HCT116 (cell line): ENCODE results near the gene WDPCP. TPM values are rescaled to one million over a fixed set of nuclear protein-coding genes. Genes with fewer than 3 reads are reported as not detected.

Source experiments
- ATAC-seq: fragments of 200-7000 bp; cut with Tn5 transposase; 2 replicates; pipeline ENCODE4 v1.9.1; 2020; ENCODE audit warnings: mild to moderate bottlenecking, moderate library complexity
- BruUV-seq: library from RNA; stranded (reverse); fragments of 400-500 nt; replicated peaks from 2 replicates; lab custom pipeline; 2021; lab: Mats Ljungman, UMichigan
- CTCF ChIA-PET: fragments of 300-600 bp; sonication (Branson Sonifier 250); formaldehyde crosslinking; loops from one replicate; lab custom pipeline; 2021; ENCODE audit warnings: antibody characterized with exemption; lab: Charles Lee
- POLR2A ChIA-PET: fragments of 300-600, 350-600 bp; sonication (Branson Sonifier 250); formaldehyde crosslinking; loops from one replicate; lab custom pipeline; 2021; ENCODE audit warnings: antibody characterized with exemption; lab: Charles Lee
- RAD21 ChIA-PET, 2 experiments: fragments of 300-600 bp; sonication (Branson Sonifier 250); formaldehyde crosslinking; loops; one replicate each; lab custom pipeline; 2023; ENCODE audit warnings: low total read pairs in 2 of 2; ENCODE audit not compliant: uncharacterized antibody in 2 of 2, unreplicated experiment in 2 of 2, low non-redundant PET in 1 of 2; lab: Charles Lee
- DNase-seq: peaks from one replicate; pipeline ENCODE4 v3.0.0-alpha.2; 2010; ENCODE audit warnings: low read depth, low spot score
- H2AFZ ChIP-seq: fragments of 200-600 bp; shearing (Covaris generic), sonication (generic); 2 replicates; pipeline ENCODE4 v1.6.1; 2017; ENCODE audit warnings: low read depth, mixed run types, mixed read lengths, antibody characterized with exemption, low read length; ENCODE audit not compliant: poor library complexity, severe bottlenecking
- H3K27ac ChIP-seq: 2 replicates; pipeline ENCODE4 v1.5.1; 2012; ENCODE audit warnings: low read depth, low read length
- H3K27me3 ChIP-seq: fragments of 200-600 bp; sonication (generic); 2 replicates; pipeline ENCODE4 v1.6.1; 2016; ENCODE audit warnings: mixed run types, low read length, mixed read lengths; ENCODE audit not compliant: insufficient read depth
- H3K36me3 ChIP-seq, 2 experiments: fragments of 200-500 bp in 1 of 2; fragments of 200-600 bp in 1 of 2; sonication (Bioruptor generic) in 1 of 2; sonication (generic) in 1 of 2; 2 replicates each; pipeline versions ENCODE4 v1.5.1 to v1.6.1; 2014 to 2016; ENCODE audit warnings: low read length in 2 of 2, inconsistent platforms in 1 of 2, mixed read lengths in 1 of 2, mixed run types in 1 of 2; ENCODE audit not compliant: insufficient read depth in 2 of 2, control insufficient read depth in 1 of 2
- H3K4me1 ChIP-seq, 2 experiments: fragments of 200-600 bp in 1 of 2; sonication (generic) in 1 of 2; 2 replicates each; pipeline versions ENCODE4 v1.5.1 to v1.6.1; 2012 to 2017; ENCODE audit warnings: low read length in 2 of 2, inconsistent platforms in 1 of 2, mild to moderate bottlenecking in 1 of 2, mixed read lengths in 1 of 2, mixed run types in 1 of 2, moderate library complexity in 1 of 2; ENCODE audit not compliant: insufficient read depth in 2 of 2, control insufficient read depth in 1 of 2
- H3K4me2 ChIP-seq: fragments of 200-600 bp; sonication (generic); 2 replicates; pipeline ENCODE4 v1.6.1; 2017; ENCODE audit warnings: mixed run types, low read length, mixed read lengths
- H3K4me3 ChIP-seq, 2 experiments: fragments of 200-600 bp in 1 of 2; sonication (generic) in 1 of 2; replicated peaks in 1 of 2; 2 replicates each; pipeline ENCODE4 v1.5.1; 2011 to 2016; ENCODE audit warnings: low read length in 2 of 2, control low read depth in 1 of 2, low read depth in 1 of 2, mild to moderate bottlenecking in 1 of 2, mixed read lengths in 1 of 2, mixed run types in 1 of 2
- H3K79me2 ChIP-seq: fragments of 200-600 bp; sonication (generic); 2 replicates; pipeline ENCODE4 v1.6.1; 2017; ENCODE audit warnings: mild to moderate bottlenecking, mixed run types, low read length, moderate library complexity, mixed read lengths; ENCODE audit not compliant: insufficient read depth
- H3K9ac ChIP-seq: fragments of 200-600 bp; sonication (generic); 2 replicates; pipeline ENCODE4 v1.6.1; 2016; ENCODE audit warnings: low read length, mixed read lengths
- H3K9me2 ChIP-seq: fragments of 200-600 bp; sonication (generic), shearing (Covaris generic); 2 replicates; pipeline ENCODE4 v1.6.1; 2017; ENCODE audit warnings: mixed run types, mild to moderate bottlenecking, moderate library complexity; ENCODE audit not compliant: insufficient read depth
- H3K9me3 ChIP-seq, 2 experiments: fragments of 200-500 bp in 1 of 2; fragments of 200-600 bp in 1 of 2; sonication (Bioruptor generic) in 1 of 2; sonication (generic) in 1 of 2; 2 replicates each; pipeline ENCODE4 v1.6.1; 2014 to 2017; ENCODE audit warnings: low read length in 2 of 2, mixed read lengths in 2 of 2, inconsistent platforms in 1 of 2, low read depth in 1 of 2, mild to moderate bottlenecking in 1 of 2, mixed run types in 1 of 2, moderate library complexity in 1 of 2; ENCODE audit not compliant: control insufficient read depth in 1 of 2, insufficient read depth in 1 of 2
- H4K20me1 ChIP-seq: fragments of 200-600 bp; sonication (generic), shearing (Covaris generic); 2 replicates; pipeline ENCODE4 v1.6.1; 2017; ENCODE audit warnings: mixed run types, mild to moderate bottlenecking, moderate library complexity; ENCODE audit not compliant: insufficient read depth
- CBX3 ChIP-seq: IDR thresholded peaks from 2 replicates; pipeline ENCODE4 v1.6.1; 2012; ENCODE audit warnings: low read depth
- CEBPB ChIP-seq: IDR thresholded peaks from 2 replicates; pipeline ENCODE4 v1.6.1; 2012; ENCODE audit warnings: low read depth
- EGR1 ChIP-seq: IDR thresholded peaks from 2 replicates; pipeline ENCODE4 v1.6.1; 2012; ENCODE audit warnings: low read depth
- EZH2 ChIP-seq: fragments of 200-600 bp; sonication (generic); IDR thresholded peaks from 2 replicates; pipeline ENCODE4 v1.6.1; 2017; ENCODE audit warnings: antibody characterized with exemption, mixed run types
- EZH2phosphoT487 ChIP-seq: fragments of 200-600 bp; IDR thresholded peaks from 2 replicates; pipeline ENCODE4 v1.6.1; 2018; ENCODE audit warnings: antibody characterized with exemption, borderline replicate concordance
- FOSL1 ChIP-seq: IDR thresholded peaks from 2 replicates; pipeline ENCODE4 v1.6.1; 2012; ENCODE audit warnings: low read depth
- POLR2A ChIP-seq: IDR thresholded peaks from 2 replicates; pipeline ENCODE4 v1.7.0; 2011; ENCODE audit warnings: borderline replicate concordance; ENCODE audit not compliant: insufficient read depth, insufficient read length; ENCODE audit errors: extremely low read depth
- RAD21 ChIP-seq: IDR thresholded peaks from 2 replicates; pipeline ENCODE4 v1.6.1; 2012; ENCODE audit warnings: low read depth, mild to moderate bottlenecking
- SIN3A ChIP-seq: IDR thresholded peaks from 2 replicates; pipeline ENCODE4 v1.6.1; 2012; ENCODE audit warnings: low read depth
- SP1 ChIP-seq: IDR thresholded peaks from 2 replicates; pipeline ENCODE4 v1.6.1; 2012; ENCODE audit warnings: low read depth
- SRF ChIP-seq: IDR thresholded peaks from 2 replicates; pipeline ENCODE4 v1.6.1; 2012; ENCODE audit warnings: low read depth
- TCF7L2 ChIP-seq: IDR thresholded peaks from 2 replicates; pipeline ENCODE4 v1.7.0; 2011; ENCODE audit warnings: borderline replicate concordance, inconsistent platforms; ENCODE audit not compliant: insufficient read depth, insufficient read length; ENCODE audit errors: extremely low read depth
- ZFX ChIP-seq: fragments of 450-650 bp; IDR thresholded peaks from 2 replicates; pipeline ENCODE4 v1.6.1; 2017
- ZNF274 ChIP-seq: fragments of 200-500 bp; sonication (Bioruptor generic); IDR thresholded peaks from 2 replicates; pipeline ENCODE4 v1.6.1; 2014; ENCODE audit warnings: mild to moderate bottlenecking, low read depth, low read length, inconsistent platforms
- intact Hi-C: fragments of 100-400 bp; cut with micrococcal nuclease; formaldehyde crosslinking; loops from 2 replicates; pipeline ENCODE4 v1.10.0; 2022
- total RNA-seq: library from RNA; stranded (reverse); gene quantifications from one replicate; pipeline ENCODE4 v1.2.1, GENCODE V29; 2021; ENCODE audit not compliant: unreplicated experiment
- TF ChIP-seq, protein P1 (sequence below): IDR thresholded peaks from 2 replicates; pipeline ENCODE4 v1.6.1; 2012
- TF ChIP-seq, protein P2 (sequence below): IDR thresholded peaks from 2 replicates; pipeline ENCODE4 v1.6.1; 2012
- TF ChIP-seq, protein P3 (sequence below): IDR thresholded peaks from 2 replicates; pipeline ENCODE4 v1.6.1; 2011; ENCODE audit warnings: mild to moderate bottlenecking, low read length, moderate library complexity; ENCODE audit not compliant: insufficient replicate concordance; ENCODE audit errors: extremely low read depth
- TF ChIP-seq, protein P4 (sequence below), 3 experiments: fragments of 200-600 bp in 1 of 3; sonication (generic) in 1 of 3; IDR thresholded peaks in 2 of 3; conservative IDR thresholded peaks in 1 of 3; 2 replicates each; pipeline ENCODE4 v1.5.1; 2012 to 2017; ENCODE audit warnings: low read depth in 2 of 3, low read length in 2 of 3, antibody characterized with exemption in 1 of 3, borderline replicate concordance in 1 of 3, control low read depth in 1 of 3, mild to moderate bottlenecking in 1 of 3, mixed read lengths in 1 of 3, mixed run types in 1 of 3, moderate library complexity in 1 of 3; ENCODE audit not compliant: insufficient read depth in 1 of 3
- TF ChIP-seq, protein P5 (sequence below): IDR thresholded peaks from 2 replicates; pipeline ENCODE4 v1.6.1; 2012; ENCODE audit warnings: low read depth

Gene WDPCP
- total RNA-seq, 1 experiment from 2014 or later = 4.1 TPM

DNA sequence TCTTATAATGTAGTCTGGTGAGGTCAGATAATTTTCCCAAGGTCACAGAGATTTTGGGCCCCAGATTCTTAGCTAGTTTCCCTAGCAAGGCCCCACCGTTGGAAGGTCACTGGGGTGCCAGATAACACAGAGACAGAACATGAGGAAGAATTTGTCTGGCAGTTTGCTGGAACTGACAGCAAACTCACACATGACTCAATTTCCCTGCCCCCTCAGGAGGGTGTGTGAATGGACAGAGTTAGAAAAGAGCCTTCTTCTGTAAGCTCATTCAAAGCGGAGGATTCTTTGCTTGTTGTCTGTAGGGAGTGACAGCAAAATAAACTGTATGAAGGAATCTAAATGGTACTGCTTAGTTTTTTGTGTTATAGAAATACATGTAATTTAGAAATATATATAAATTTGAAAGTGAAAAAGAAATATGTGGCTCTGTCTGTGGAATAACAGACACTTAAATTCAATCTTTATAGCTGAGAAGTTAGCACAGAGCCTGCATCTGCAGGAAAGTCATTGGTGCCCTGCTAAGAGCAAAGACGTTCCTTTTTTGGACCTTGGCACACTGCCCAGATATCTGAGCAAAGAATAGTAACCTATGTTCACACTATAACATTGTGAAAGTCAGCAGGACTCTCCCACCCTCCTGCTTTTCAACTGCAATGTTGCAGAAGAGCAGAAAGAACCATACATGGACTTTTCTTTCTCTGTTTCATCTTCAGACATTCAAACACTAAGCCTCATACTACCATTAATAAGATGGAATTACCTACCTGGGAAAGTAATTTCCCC lies 2.5 kb upstream of the WDPCP start:
- Histone ChIP-seq H3K9ac (no peak overlapping the region), H3K4me2 (peak overlapping the region; percentile 87; the same call in 1 of the 2 replicates), H3K9me2 (no peaks in the 10 kb centered on the region), H3K27ac (no peak overlapping the region), H2AFZ (no peak overlapping the region), H3K9me3 (no peaks in the 10 kb centered on the region), H3K4me3 (no peak overlapping the region), H3K27me3 (no peaks in the 10 kb centered on the region), H4K20me1 (no peaks in the 10 kb centered on the region), H3K36me3 (peaks cover 10 to 23% of the 10 kb centered on the region in 2 experiments), H3K4me1 (peaks cover 10 to 21% of the 10 kb centered on the region in 2 experiments; a peak in 3 of 4 replicates), H3K79me2 (peaks cover 73% of the 10 kb centered on the region)
- TF ChIP-seq SIN3A = no peak
- TF ChIP-seq RAD21 = no peak
- TF ChIP-seq TCF7L2 = no peak
- TF ChIP-seq, protein P1, sequence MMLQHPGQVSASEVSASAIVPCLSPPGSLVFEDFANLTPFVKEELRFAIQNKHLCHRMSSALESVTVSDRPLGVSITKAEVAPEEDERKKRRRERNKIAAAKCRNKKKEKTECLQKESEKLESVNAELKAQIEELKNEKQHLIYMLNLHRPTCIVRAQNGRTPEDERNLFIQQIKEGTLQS = no peak
- TF ChIP-seq ZNF274 = no peak
- TF ChIP-seq, protein P2, sequence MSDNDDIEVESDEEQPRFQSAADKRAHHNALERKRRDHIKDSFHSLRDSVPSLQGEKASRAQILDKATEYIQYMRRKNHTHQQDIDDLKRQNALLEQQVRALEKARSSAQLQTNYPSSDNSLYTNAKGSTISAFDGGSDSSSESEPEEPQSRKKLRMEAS = no peak
- no peak for TF ChIP-seq SP1
- no peak for TF ChIP-seq EGR1
- TF ChIP-seq CBX3 = no peak
- TF ChIP-seq FOSL1 = no peak
- no peak for TF ChIP-seq SRF
- TF ChIP-seq EZH2phosphoT487 = no peak
- TF ChIP-seq, protein P3, sequence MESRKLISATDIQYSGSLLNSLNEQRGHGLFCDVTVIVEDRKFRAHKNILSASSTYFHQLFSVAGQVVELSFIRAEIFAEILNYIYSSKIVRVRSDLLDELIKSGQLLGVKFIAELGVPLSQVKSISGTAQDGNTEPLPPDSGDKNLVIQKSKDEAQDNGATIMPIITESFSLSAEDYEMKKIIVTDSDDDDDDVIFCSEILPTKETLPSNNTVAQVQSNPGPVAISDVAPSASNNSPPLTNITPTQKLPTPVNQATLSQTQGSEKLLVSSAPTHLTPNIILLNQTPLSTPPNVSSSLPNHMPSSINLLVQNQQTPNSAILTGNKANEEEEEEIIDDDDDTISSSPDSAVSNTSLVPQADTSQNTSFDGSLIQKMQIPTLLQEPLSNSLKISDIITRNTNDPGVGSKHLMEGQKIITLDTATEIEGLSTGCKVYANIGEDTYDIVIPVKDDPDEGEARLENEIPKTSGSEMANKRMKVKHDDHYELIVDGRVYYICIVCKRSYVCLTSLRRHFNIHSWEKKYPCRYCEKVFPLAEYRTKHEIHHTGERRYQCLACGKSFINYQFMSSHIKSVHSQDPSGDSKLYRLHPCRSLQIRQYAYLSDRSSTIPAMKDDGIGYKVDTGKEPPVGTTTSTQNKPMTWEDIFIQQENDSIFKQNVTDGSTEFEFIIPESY = no peak
- TF ChIP-seq, protein P4, sequence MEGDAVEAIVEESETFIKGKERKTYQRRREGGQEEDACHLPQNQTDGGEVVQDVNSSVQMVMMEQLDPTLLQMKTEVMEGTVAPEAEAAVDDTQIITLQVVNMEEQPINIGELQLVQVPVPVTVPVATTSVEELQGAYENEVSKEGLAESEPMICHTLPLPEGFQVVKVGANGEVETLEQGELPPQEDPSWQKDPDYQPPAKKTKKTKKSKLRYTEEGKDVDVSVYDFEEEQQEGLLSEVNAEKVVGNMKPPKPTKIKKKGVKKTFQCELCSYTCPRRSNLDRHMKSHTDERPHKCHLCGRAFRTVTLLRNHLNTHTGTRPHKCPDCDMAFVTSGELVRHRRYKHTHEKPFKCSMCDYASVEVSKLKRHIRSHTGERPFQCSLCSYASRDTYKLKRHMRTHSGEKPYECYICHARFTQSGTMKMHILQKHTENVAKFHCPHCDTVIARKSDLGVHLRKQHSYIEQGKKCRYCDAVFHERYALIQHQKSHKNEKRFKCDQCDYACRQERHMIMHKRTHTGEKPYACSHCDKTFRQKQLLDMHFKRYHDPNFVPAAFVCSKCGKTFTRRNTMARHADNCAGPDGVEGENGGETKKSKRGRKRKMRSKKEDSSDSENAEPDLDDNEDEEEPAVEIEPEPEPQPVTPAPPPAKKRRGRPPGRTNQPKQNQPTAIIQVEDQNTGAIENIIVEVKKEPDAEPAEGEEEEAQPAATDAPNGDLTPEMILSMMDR (IDR thresholded peaks at IDR 0.05 in 2 of 3, conservative IDR thresholded peaks at IDR 0.05 in 1 of 3; ENCODE audit: borderline replicate concordance in 1 of 3, insufficient read depth in 1 of 3, low read depth in 2 of 3, low read length in 2 of 3) = no peak
- TF ChIP-seq ZFX = no peak
- TF ChIP-seq, protein P5, sequence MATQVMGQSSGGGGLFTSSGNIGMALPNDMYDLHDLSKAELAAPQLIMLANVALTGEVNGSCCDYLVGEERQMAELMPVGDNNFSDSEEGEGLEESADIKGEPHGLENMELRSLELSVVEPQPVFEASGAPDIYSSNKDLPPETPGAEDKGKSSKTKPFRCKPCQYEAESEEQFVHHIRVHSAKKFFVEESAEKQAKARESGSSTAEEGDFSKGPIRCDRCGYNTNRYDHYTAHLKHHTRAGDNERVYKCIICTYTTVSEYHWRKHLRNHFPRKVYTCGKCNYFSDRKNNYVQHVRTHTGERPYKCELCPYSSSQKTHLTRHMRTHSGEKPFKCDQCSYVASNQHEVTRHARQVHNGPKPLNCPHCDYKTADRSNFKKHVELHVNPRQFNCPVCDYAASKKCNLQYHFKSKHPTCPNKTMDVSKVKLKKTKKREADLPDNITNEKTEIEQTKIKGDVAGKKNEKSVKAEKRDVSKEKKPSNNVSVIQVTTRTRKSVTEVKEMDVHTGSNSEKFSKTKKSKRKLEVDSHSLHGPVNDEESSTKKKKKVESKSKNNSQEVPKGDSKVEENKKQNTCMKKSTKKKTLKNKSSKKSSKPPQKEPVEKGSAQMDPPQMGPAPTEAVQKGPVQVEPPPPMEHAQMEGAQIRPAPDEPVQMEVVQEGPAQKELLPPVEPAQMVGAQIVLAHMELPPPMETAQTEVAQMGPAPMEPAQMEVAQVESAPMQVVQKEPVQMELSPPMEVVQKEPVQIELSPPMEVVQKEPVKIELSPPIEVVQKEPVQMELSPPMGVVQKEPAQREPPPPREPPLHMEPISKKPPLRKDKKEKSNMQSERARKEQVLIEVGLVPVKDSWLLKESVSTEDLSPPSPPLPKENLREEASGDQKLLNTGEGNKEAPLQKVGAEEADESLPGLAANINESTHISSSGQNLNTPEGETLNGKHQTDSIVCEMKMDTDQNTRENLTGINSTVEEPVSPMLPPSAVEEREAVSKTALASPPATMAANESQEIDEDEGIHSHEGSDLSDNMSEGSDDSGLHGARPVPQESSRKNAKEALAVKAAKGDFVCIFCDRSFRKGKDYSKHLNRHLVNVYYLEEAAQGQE = no peak
- no peak for TF ChIP-seq CEBPB
- no peak for TF ChIP-seq EZH2
- TF ChIP-seq POLR2A = no peak
- RAD21 ChIA-PET = no interaction called here
- BruUV-seq = no TSS peak
- no peak for ATAC-seq
- POLR2A ChIA-PET = no interaction called here
- CTCF ChIA-PET = no interaction called here
- intact Hi-C loops = loop anchor here (5.0 kb wide), 1 partner anchor 271 kb away; no protein-coding TSS in a partner anchor
- DNase-seq = no peak
